SU-DHL-6 (cell line): Measurements from ENCODE around the gene SNX15.

ENCODE experiments used
- CTCF ChIP-seq: fragments of 200-600 bp; sonication (generic); IDR thresholded peaks from one replicate; pipeline ENCODE4 v1.5.1; 2017; ENCODE audit warnings: antibody characterized with exemption, mild to moderate bottlenecking, low read length, moderate library complexity; ENCODE audit not compliant: insufficient read depth, poor library complexity, severe bottlenecking
- EZH2phosphoT487 ChIP-seq: fragments of 200-600 bp; sonication (generic), shearing (Covaris generic); conservative IDR thresholded peaks from 2 replicates; pipeline ENCODE4 v1.6.1; 2018; ENCODE audit warnings: mild to moderate bottlenecking, antibody characterized with exemption, low read length, moderate library complexity, mixed read lengths

- TF ChIP-seq CTCF = no peak
- TF ChIP-seq EZH2phosphoT487 = no peak
Measured at GRCh38 chr11:65071907-65072630, 44.8 kb downstream of the SNX15 start.
